Activated T-helper 17 cell treated with anti-CD3 and anti-CD28 coated beads, Interleukin-2, amount 50 U/mL, for 72 hours (primary cell): ENCODE measurements around the gene HOXC11. TPM values are rescaled to one million over a fixed set of nuclear protein-coding genes. Genes with fewer than 3 reads are reported as not detected.

Source experiments
- ATAC-seq: fragments of 150-1000 bp; cut with Tn5 transposase; replicated peaks from 2 replicates; pipeline ENCODE4 v1.10.0; 2021; ENCODE audit warnings: mild to moderate bottlenecking, moderate library complexity
- H3K27ac Mint-ChIP-seq: one replicate; pipeline ENCODE4 v1.8.0; 2022; ENCODE audit warnings: mixed read lengths
- H3K27me3 Mint-ChIP-seq: one replicate; pipeline ENCODE4 v1.8.0; 2022; ENCODE audit warnings: mixed read lengths
- H3K36me3 Mint-ChIP-seq: one replicate; pipeline ENCODE4 v1.8.0; 2022; ENCODE audit warnings: low read depth, mild to moderate bottlenecking, mixed read lengths
- H3K4me1 Mint-ChIP-seq: one replicate; pipeline ENCODE4 v1.8.0; 2022; ENCODE audit warnings: mixed read lengths
- H3K4me3 Mint-ChIP-seq: one replicate; pipeline ENCODE4 v1.8.0; 2022; ENCODE audit warnings: mild to moderate bottlenecking, mixed read lengths
- H3K9me3 Mint-ChIP-seq: one replicate; pipeline ENCODE4 v1.8.0; 2022; ENCODE audit warnings: mixed read lengths
- total RNA-seq, 2 donors: library from RNA; stranded (reverse); gene quantifications; one replicate each; pipeline ENCODE4 v1.2.3, GENCODE V29; 2022

The HOXC11 gene
- total RNA-seq, result not detected

DNA sequence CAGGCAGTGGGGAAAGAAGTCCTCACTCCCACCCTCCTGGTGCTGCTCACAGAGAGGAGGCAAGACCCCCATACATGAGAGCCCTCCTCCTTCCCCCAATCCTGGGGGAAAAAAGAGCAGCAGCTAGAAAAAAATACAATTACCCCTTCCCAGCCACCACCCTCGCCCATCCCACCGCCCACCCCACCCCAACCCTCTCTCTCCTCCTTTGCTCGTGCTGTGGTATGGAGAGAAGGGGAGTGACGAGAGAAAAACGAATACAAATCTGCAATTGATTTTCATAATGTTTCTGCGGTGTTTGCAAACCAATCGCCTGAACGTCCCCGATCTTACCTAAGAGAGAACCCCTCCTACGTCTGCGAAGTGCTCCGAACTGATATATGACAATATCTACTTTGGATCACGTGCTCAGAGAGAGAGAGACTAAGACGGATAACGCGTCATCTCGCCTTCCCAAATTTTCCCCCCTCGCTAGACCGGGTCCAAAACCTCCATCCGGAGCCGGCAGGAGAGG lies at the start of gene HOXC11:
TSS of gene HOXC11 (plus strand) at position 405 of the 514 bp plus-strand sequence. CDS start 116 bp downstream, outside the sequence.
- H3K27ac Mint-ChIP-seq, result no peak within 1 kb of the TSS
- H3K9me3 Mint-ChIP-seq, result no peaks in the 10 kb centered on the region
- H3K4me3 Mint-ChIP-seq, result peak within 1 kb of the TSS; percentile 48
- H3K36me3 Mint-ChIP-seq, result peaks cover 9% of the 10 kb centered on the region
- H3K27me3 Mint-ChIP-seq, result peaks cover 76% of the 10 kb centered on the region
- H3K4me1 Mint-ChIP-seq, result peaks cover 6% of the 10 kb centered on the region
- no peak for ATAC-seq

DNA sequence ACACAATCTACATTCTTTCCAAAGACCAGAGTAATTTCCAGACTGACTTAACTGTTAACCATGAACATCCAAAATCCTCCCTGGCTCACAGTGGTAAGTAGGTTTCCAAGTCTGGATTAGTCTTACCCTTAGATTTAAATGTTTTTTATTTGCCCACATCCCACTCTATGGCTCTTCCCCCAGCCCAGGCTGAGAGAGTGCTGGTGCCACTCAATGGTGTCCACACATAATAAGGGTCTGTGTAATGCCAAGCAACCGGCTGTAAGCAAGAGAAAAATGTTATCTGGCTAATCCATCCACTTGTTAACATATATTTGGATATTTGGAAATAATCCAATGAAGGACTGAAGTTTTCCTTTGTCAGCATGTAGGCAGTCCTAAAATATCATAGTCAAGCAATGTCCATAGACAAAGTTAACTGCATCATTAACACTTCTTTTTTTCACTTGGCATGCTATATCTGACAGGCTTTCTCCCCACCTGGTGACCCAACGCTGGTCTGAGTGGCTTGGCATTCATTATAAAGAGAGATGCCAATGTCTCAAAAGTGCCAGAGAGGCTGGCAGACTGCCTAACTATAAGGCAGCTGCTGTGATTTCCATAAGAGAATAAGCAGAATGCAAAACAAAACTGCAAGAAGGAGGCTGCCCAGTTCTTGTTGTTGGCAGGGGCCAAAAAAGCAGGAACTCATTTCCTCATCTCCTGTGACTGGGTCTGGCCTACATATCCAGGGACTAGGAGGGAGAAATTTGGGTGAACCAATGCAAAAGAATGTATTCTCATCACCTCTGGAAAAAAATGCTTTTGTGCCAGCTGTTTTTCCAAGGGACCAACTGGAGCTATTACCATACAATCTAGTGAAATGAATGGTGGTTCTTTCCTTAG lies 48.2 kb upstream of the HOXC11 start:
- Mint-ChIP-seq H3K9me3 (no peaks in the 10 kb centered on the region), H3K36me3 (no peaks in the 10 kb centered on the region), H3K4me1 (no peaks in the 10 kb centered on the region), H3K4me3 (no peak overlapping the region), H3K27ac (no peak overlapping the region), H3K27me3 (peaks cover 81% of the 10 kb centered on the region)
- ATAC-seq, result no peak

DNA sequence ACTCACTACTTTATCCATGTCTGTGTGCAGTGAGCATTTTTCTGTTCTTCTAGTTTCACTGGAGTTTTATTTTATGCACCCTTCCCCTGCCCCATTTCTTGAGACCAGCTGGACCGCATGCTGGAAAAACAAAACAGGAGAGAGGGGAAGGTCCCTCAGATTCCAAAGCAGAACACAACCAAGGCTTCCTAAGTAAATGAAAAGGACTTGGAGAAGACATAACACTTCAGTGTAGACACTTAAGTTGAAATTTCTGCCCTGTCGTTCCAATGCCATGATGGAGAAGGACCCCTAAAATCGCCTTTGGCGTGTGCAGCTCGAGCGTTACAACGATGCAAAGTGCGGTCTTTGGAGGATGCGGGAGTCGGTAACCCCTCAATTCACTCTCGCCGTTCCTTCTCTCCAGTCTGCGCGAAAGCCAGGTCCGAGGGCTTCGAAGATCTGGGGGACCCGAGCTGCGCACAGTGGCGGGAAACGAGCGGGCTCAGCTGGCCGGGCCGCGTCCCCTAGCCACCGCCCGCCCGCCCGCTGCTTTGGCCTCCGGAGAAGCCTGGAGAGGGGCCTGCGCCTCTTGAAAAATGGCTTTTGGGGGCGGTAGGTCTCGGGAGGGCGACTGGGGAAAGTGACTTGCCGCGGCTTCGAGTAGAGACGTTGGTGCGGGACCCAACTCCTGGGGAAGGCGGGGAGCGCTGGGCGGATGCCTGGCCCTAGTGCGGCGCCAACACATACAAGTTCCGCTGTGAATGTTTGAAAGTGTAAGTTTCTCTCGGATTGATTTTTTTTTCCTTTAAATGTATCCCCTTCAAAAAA lies 45.5 kb upstream of the HOXC11 start:
- peaks cover 87% of the 10 kb centered on the region for H3K27me3 Mint-ChIP-seq
- no peak for ATAC-seq
- no peaks in the 10 kb centered on the region for H3K36me3 Mint-ChIP-seq
- H3K4me1 Mint-ChIP-seq, result no peaks in the 10 kb centered on the region
- H3K27ac Mint-ChIP-seq, result no peak overlapping the region
- H3K4me3 Mint-ChIP-seq, result no peak overlapping the region
- H3K9me3 Mint-ChIP-seq, result no peaks in the 10 kb centered on the region

DNA sequence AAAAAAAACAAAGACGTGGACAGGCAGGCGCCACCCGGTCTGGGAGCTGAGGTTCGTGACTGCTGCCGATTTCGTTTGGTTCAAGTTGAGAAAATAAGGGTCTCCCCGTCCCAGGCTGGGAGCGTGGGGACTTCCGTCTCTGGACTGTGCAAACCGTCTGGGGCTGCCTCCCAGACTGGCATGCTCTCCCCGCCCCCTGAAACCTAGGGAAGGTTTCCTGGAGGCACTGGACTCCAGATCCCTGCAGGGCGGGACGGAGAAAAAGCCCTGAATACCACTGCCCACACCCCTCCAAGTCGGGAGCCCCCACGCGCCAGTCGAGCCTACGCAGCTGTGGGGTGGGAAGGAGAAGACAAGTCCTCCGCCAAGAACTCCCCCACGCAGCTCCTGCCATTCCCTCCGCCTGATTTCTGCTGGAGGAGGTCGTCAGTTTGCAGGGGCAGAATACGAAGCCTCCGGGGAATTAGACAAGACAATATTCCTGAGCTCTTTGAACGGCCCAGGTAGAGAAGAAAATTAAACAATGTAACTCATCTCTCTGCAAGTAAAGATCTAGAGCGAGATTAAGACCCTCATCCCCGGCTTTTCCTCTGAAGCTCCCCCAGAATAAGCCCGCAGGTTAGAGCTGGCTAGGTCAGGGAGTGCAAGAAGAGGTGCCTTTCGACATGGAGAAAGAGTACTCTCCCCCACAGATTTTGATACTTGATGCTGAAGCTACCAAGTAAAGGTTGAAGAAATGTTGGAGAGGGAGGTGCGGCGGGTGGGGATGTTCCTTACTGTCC lies 44.7 kb upstream of the HOXC11 start:
- H3K27me3 Mint-ChIP-seq, result peaks cover 87% of the 10 kb centered on the region
- no peak for ATAC-seq
- no peak overlapping the region for H3K4me3 Mint-ChIP-seq
- H3K9me3 Mint-ChIP-seq, result no peaks in the 10 kb centered on the region
- H3K36me3 Mint-ChIP-seq, result no peaks in the 10 kb centered on the region
- H3K27ac Mint-ChIP-seq, result no peak overlapping the region
- no peaks in the 10 kb centered on the region for H3K4me1 Mint-ChIP-seq

DNA sequence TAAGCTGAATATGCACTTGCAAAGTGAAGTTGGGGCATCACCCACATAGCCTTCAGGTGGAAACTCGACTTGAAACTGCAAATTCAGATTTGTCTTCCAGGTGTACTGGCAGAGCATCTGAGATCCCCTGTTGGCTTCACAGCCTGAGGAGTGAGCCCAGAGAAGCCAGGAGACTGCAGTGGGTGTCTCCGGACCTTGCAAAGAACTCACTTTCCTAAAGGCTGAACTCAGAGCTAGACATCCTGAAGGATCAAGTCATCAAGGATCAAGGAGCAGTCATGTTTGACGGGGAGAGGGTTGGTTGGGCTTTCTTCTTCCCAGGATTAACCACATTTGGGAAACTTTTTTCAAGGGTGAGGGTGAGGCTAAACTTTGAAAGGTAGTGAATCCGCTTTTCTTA lies 43.4 kb upstream of the HOXC11 start:
- Mint-ChIP-seq H3K27ac (no peak overlapping the region), H3K9me3 (no peaks in the 10 kb centered on the region), H3K27me3 (peaks cover 87% of the 10 kb centered on the region), H3K36me3 (no peaks in the 10 kb centered on the region), H3K4me3 (no peak overlapping the region), H3K4me1 (no peaks in the 10 kb centered on the region)
- ATAC-seq, result no peak

DNA sequence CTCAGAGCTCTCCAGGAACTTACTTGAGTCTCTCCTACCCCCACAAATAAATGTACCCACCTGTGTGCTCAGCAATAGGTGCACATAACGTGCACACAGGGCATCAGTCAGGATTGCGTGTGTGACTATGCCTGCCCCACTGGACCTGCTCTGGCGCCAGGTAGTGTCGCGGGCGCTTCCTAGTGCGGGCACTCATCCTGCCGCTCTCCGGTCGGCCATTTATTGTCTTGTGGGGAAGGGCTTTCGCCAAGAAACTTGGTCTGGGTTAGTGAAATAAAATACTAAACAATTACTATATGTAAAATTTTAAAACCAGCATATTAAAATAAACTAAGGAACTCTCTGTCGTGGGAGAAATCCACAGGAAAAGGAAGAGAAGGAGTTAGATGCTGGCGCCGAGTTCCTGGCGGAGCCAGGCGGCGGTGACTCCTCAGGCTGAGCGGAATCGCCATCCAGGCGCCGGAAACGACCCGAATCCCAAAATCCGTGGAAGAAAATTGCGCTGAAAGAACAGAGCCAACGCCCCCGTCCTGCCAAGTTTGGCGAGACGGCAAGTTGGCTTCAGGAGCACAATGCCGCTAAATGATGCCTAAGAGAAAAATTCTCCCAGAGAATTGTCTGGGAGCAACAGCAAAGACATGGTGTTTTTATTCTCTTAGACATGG lies 42.2 kb upstream of the HOXC11 start:
- no peak overlapping the region for H3K27ac Mint-ChIP-seq
- H3K4me1 Mint-ChIP-seq, result no peaks in the 10 kb centered on the region
- ATAC-seq, result no peak
- H3K27me3 Mint-ChIP-seq, result peaks cover 87% of the 10 kb centered on the region
- no peaks in the 10 kb centered on the region for H3K36me3 Mint-ChIP-seq
- H3K4me3 Mint-ChIP-seq, result no peak overlapping the region
- no peaks in the 10 kb centered on the region for H3K9me3 Mint-ChIP-seq

DNA sequence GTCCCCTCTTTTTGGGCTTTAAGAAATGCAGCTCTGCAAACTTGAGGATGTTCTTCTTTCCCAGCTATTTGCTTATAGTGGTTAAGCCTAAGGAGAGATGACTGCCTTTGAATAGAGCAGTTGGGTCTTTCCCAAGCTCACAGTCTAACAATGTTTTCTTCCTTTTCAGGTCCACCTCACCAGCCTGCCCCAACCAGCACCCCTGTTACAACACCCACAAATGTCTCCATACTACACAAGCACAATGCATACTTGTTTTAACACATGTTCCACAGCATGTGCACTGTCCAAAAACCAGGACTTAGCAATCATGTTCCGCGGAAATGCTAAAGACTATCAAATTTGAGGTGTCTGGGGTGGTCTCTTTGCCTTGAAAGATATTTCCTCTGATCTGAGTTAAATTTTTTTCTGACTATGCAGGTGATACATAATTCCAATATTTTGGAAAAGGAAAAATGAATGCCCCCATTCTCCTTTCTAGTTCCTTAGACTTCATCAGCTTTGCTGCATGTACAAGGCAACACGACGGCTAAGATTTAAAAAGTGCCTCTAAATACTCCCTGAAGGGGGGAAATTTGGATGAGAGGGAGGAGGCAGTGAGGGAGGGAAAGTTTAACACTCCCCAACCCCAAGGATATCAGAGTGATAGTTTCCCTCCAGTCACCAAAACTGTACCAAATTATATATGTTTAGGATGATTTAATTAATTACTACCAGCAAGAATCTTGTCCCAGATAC lies 40.9 kb upstream of the HOXC11 start:
- ATAC-seq, result no peak
- no peak overlapping the region for H3K4me3 Mint-ChIP-seq
- no peak overlapping the region for H3K27ac Mint-ChIP-seq
- no peaks in the 10 kb centered on the region for H3K4me1 Mint-ChIP-seq
- no peaks in the 10 kb centered on the region for H3K9me3 Mint-ChIP-seq
- no peaks in the 10 kb centered on the region for H3K36me3 Mint-ChIP-seq
- peaks cover 87% of the 10 kb centered on the region for H3K27me3 Mint-ChIP-seq

DNA sequence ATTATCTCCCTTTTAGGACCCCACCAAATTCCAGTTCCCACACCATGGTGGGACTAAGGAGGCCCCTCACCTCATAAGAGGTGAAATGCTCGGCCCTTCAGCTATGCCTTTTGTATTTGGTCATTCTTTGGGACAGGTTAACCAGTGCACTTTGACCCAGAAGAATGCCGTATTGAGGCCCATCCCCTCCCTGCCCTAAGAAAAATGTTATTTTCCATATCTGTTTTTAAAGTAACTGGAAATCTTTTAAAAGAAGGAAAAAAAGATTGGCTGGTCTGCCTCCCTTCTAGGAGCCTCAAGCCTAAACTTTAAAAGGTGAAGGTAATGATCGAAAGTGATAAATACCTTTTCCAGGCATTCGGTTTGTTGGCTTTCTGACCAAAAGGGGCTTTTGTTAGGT lies 40.0 kb upstream of the HOXC11 start:
- peaks cover 92% of the 10 kb centered on the region for H3K27me3 Mint-ChIP-seq
- ATAC-seq, result no peak
- H3K4me3 Mint-ChIP-seq, result no peak overlapping the region
- H3K9me3 Mint-ChIP-seq, result no peaks in the 10 kb centered on the region
- H3K4me1 Mint-ChIP-seq, result no peaks in the 10 kb centered on the region
- H3K27ac Mint-ChIP-seq, result no peak overlapping the region
- H3K36me3 Mint-ChIP-seq, result no peaks in the 10 kb centered on the region

DNA sequence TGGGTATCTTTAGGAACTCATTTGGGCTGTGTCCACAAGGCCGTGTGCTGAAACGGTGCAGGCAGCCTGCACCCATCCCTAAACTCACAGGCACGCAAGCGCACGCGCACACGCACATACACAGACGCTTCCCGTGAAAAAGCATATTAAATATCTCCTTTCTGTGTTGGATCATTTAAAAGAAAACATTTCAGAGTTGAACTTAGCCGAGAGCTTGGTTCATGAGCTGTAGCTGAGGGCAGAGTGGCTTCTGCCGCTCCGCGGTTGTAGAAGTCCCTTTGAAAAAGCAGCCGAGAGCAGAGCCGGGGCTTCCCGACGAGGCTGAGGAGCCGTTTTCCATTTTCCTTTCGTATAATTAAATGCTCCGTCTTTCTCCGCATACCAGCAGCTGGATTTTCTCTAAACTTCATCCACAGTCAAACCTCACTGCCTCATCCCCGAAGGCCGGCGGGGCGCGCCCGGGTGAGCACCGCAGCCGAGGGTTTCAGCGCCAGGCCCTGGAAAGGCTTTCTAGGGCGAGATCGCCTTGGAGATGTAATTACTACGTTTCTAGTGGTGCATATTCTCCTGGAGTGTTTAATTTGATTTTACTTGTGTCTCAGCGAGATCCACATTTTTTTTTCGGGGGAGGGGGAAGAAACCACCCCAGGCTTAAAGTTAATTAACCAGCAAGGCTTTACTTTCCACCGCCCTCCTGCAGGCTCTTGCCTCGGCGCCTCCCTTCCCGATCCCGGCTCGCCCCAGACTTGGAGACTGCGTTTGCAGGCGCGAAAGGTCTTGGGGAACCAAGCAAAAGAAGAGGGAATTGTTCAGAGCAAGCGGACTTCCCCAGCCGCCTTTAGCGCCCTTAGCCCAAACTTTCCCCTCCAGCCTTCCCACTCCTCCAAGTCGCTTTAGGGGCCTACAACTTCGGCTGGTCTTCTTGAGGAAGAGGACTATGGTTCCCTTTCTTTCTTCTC lies 37.3 kb upstream of the HOXC11 start:
- no peak for ATAC-seq
- Mint-ChIP-seq H3K27ac (no peak overlapping the region), H3K4me1 (no peaks in the 10 kb centered on the region), H3K9me3 (no peaks in the 10 kb centered on the region), H3K36me3 (no peaks in the 10 kb centered on the region), H3K4me3 (peak overlapping the region; percentile 12), H3K27me3 (peaks cover 82% of the 10 kb centered on the region)

DNA sequence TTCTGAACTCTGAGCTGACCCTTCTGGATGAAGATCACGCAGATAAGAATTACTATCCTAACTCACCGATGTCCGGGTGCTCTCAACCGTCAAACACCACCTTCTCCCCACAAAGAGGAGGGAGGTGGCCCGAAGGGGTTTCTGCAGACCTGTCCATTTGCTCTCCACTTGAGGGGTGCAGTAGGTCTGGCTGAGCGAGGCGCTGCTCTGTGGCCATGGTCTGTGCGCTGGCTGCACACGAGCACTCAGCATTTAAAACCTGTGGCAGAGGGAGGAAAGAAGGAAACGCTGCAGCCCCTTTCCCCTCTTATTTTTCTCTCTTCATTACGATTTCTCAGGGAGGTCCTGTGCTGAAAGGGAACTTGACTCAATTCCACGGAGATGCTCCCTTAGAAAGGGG lies 35.8 kb upstream of the HOXC11 start:
- Mint-ChIP-seq H3K4me1 (no peaks in the 10 kb centered on the region), H3K4me3 (no peak overlapping the region), H3K36me3 (no peaks in the 10 kb centered on the region), H3K27ac (no peak overlapping the region), H3K27me3 (peaks cover 81% of the 10 kb centered on the region), H3K9me3 (no peaks in the 10 kb centered on the region)
- ATAC-seq, result no peak

DNA sequence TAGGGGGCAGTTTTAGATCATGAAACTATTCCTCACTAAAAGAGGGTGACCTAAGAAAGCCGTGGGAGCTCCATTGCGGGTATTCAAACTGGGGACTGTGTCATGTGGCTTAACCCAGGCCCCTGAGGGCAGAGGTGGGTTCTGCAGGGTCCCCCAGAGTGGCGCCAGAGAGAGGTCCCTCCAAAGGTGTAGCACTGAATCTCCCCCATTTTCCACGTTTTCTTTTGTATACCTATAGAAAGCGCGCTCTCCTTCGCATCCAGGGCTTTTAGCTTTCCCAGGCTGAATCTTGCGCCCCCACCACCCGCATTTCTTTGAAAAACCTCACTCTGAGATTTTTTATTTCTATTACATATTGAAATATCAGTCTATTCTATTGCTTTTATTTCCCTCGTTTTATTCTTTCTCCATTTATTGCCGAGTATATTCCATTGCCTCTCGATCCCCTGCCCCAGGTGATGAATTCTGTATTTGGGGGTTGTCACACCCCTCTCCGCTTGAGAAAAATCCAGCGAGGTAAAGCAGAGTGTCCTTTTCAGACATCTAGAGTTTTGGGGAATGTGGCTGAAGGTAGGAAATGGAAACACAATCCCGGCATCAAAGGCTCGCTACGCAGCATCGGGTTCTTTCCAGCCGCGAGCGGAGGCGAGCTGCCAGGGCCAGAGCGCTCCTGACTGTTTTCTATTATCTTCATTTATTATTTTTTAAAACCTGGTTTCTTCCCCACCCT lies 35.2 kb upstream of the HOXC11 start:
- Mint-ChIP-seq H3K9me3 (no peaks in the 10 kb centered on the region), H3K4me3 (no peak overlapping the region), H3K36me3 (no peaks in the 10 kb centered on the region), H3K4me1 (no peaks in the 10 kb centered on the region), H3K27me3 (peaks cover 81% of the 10 kb centered on the region), H3K27ac (no peak overlapping the region)
- ATAC-seq, result no peak
